HG03108 (cell line): Measurements from ENCODE around the gene HEATR5A.
A peak's percentile ranks its signal among the peaks of the same experiment; 100 is the strongest.
"Not testable (repeated sequence)": the region's sequence is repeated elsewhere in the genome, so short reads cannot be mapped to it uniquely, and the experiment has no call there.

Source experiments
- ATAC-seq: cut with Tn5 transposase; IDR thresholded peaks from one replicate; pipeline ENCODE4 v1.9.1; 2021; ENCODE audit warnings: moderate library complexity; ENCODE audit not compliant: unreplicated experiment

Gene HEATR5A

GRCh38 chr14:31420319-31421111 is at the start of gene HEATR5A:
Gene HEATR5A, minus strand, starts transcription at chr14:31420550. Its CDS starts 17,575 bp downstream, at chr14:31402975.
- ATAC-seq, result peak; percentile 96

- no peak for ATAC-seq
Observed at GRCh38 chr14:31466554-31466953, 46.2 kb upstream of the HEATR5A start.

GRCh38 chr14:31465111-31465510 is 44.8 kb upstream of the HEATR5A start:
- ATAC-seq, result no peak

GRCh38 chr14:31462450-31462849 is 42.1 kb upstream of the HEATR5A start:
- ATAC-seq, result not testable (repeated sequence)

- ATAC-seq, result no peak
Observed at GRCh38 chr14:31461545-31461944, 41.2 kb upstream of the HEATR5A start.

DNA sequence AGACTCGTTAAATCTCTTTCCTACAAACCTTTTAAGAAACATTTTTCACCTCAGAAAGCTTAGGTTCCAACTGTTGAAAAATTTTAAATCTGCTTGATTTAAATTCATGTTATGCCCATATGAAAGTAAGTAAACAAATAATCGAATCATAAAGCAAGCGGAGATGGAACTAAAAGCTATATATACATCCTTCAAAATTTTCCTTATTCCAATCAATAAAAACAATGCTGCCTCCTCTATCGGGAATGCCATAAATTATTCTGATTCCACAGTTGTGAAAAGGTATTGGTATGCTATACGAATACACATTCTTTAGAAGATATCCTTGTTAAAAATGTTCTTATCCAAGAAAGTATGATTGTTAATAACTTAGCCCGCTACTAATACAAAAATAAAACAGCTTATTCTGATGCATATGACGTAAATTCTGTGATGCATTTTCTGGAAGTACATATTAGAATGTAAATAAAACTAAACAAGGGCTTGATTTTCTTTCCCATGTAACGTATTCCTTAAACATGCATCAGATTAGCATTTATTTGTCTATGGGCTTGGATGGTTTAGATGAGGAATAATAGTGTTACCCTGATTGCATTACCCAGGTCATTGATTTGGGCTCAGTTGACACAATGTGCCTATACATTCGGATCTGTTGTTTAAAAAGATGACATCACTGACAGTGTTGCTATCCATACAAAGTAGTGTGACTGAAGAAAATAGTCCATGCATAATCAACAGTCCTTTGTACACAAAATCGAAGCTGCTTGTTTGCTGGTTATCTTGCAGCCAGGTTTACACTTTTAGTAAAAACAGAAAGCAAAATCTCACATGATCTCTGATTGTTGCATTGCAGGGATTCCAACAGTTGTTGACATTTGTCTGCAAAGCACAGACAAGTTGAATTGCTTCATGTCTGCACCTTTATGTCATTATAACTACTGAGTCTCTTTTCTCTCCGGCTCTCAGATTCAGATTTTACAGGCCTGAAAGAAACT is 37.6 kb upstream of the HEATR5A start:
- no peak for ATAC-seq

DNA sequence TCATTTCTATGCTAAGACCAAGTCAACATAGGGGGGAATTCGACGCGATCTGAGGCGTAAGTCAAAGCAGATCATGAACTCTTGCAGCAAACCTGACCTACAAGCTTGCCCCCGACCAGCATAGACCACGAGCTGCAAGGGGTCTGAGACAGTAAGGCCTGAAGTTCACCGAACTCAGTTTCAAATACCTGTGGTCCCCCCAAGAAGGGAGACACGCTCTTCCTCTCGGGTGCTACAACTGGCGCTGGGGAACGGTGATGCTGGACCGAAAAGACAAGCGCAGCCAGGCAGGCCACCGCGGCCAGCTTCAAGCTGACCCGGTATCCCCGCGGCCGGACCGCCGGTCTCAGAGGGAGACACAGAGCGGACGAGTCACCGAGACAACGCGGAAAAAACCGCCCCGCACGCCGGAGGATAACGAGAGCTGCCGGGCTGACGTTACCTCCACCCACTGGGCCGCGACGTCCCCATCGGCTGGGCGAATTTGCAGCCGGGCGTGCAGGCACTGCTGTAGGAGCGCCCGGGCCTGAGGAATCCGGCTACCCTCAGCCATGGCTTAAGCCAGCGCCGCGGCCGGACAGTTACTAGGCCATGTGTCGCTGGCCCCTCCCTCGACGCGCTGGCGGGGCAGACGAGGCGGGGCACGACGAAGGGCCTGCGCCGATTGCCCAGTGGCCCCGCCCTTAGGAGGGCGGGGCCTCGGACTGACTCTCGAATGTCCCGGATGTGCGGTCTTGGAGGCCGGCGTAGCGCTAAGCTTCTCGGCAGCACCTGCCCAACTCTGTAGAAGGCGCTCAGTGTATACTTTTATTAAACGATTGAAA is 36.7 kb upstream of the HEATR5A start, which contains the start of gene DTD2:
Gene DTD2, minus strand, starts transcription at position 666 of the 824 bp plus-strand sequence. Its CDS starts 113 bp downstream, at position 553.
- peak; percentile 99 for ATAC-seq

- ATAC-seq, result no peak
Observed at GRCh38 chr14:31449971-31450610, 29.7 kb upstream of the HEATR5A start.

- ATAC-seq, result no peak
Observed at GRCh38 chr14:31449136-31449535, 28.8 kb upstream of the HEATR5A start.

GRCh38 chr14:31445703-31446102 is 25.4 kb upstream of the HEATR5A start:
- ATAC-seq, result no peak

GRCh38 chr14:31442284-31442683 is 21.9 kb upstream of the HEATR5A start:
- no peak for ATAC-seq

DNA sequence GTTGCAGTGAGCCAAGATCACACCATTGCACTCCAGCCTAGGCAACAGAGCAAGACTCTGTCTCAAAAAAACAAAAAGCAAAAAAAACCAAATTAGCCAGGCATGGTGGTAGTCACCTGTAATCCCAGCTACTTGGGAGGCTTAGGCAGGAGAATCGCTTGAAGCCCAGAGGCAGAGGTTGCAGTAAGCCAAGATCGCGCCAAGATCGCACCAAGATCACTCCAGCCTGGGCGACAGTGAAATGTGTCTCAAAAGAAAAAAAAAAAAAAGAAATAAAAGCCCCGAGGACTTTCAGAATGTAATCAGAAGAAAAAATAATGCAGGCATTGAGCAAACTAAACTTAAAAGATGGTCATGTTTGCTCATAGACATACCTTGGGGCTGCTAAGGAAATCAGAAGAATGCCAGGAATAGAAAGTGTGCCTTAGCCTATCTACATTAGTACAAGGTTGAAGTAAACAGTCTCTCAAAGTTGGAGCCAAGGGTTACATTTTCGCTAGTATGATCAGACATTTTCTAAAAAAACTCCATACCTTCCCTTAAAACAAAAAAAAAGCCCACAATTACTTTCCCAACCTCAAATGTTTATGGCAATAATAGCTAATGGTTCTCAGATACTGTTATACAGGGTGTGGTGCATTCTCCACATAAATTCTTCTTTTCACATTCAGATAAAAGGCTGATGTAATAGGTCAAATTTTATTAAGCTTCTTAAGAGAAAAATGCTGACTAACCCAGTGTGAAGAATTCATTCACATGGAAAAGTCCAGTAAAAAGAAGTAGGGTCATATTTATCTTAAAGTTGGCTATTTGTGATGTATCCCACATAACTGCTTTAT is 21.1 kb upstream of the HEATR5A start:
- no peak for ATAC-seq

- ATAC-seq, result no peak
Observed at GRCh38 chr14:31440280-31440679, 19.9 kb upstream of the HEATR5A start.

- ATAC-seq, result no peak
Observed at GRCh38 chr14:31439561-31439960, 19.2 kb upstream of the HEATR5A start.

DNA sequence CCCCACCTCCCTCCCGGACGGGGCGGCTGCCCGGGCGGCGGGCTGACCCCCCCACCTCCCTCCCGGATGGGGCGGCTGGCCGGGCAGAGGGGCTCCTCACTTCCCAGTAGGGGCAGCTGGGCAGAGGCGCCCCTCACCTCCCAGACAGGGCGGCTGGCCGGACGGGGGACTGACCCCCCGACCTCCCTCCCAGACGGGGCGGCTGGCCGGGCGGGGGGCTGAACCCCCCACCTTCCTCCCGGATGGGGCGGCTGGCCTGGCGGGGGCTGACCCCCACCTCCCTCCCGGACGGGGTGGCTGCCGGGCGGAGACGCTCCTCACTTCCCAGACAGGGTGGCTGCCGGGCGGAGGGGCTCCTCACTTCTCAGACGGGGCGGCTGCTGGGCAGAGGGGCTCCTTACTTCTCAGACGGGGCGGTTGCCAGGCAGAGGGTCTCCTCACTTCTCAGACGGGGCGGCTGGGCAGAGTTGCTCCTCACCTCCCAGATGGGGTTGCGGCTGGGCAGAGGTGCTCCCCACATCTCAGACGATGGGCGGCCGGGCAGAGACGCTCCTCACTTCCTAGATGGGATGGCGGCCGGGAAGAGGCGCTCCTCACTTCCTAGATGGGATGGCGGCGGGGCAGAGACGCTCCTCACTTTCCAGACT is 16.8 kb upstream of the HEATR5A start:
- ATAC-seq, result not testable (repeated sequence)

GRCh38 chr14:31435276-31435675 is 14.9 kb upstream of the HEATR5A start:
- no peak for ATAC-seq

GRCh38 chr14:31430634-31431264 is 10.4 kb upstream of the HEATR5A start:
- ATAC-seq, result no peak

GRCh38 chr14:31429791-31430190 is 9.4 kb upstream of the HEATR5A start:
- ATAC-seq, result no peak
